Lower leg skin (tissue), 4 donors: ENCODE data around the gene ACOT11. TPM values are rescaled to one million over a fixed set of nuclear protein-coding genes. Genes with fewer than 3 reads are reported as not detected.
"Not testable (repeated sequence)": the region's sequence is repeated elsewhere in the genome, so short reads cannot be mapped to it uniquely, and the experiment has no call there.

Experiments
- DNase-seq, 2 donors: peaks; one replicate each; pipeline ENCODE4 v3.0.0-alpha.2; 2019; ENCODE audit warnings: low spot score in 2 of 2
- H3K4me3 ChIP-seq: fragments of 200-600 bp; sonication (generic); 2 replicates; pipeline ENCODE4 v1.5.1; 2017; ENCODE audit warnings: mild to moderate bottlenecking, low read depth; ENCODE audit not compliant: poor library complexity, severe bottlenecking
- CTCF ChIP-seq, 3 donors: fragments of 450-650 bp; IDR thresholded peaks; one replicate each; pipeline ENCODE4 v1.5.1; 2016; ENCODE audit warnings: antibody characterized with exemption in 3 of 3, mild to moderate bottlenecking in 3 of 3, moderate library complexity in 2 of 3
- POLR2A ChIP-seq, 2 donors: fragments of 450-650 bp; IDR thresholded peaks; one replicate each; pipeline ENCODE4 v1.6.1; 2016 to 2017; ENCODE audit warnings: antibody characterized with exemption in 2 of 2, mild to moderate bottlenecking in 1 of 2, moderate library complexity in 1 of 2
- WGBS, 2 donors: methylation state at CpG; one replicate each; pipeline ENCODE4 v1.1.5; 2018; 5-methylcytosine and 5-hydroxymethylcytosine counted together
- intact Hi-C: fragments of 100-400 bp; cut with DNase I; formaldehyde crosslinking; loops from one replicate; pipeline ENCODE4 v1.15.0; 2023; ENCODE audit warnings: low total_unique reads
- total RNA-seq, 4 donors: library from RNA; depleted of rRNA; stranded (reverse); fragments of >200 nt; gene quantifications; one replicate each; pipeline ENCODE4 v1.1.0, GENCODE V29; 2016

ACOT11 gene
- total RNA-seq, 4 donors from 2014 or later: 1.9 to 3.9 (median 2.2) TPM

GRCh38 chr1:54528613-54529012 is 19.4 kb upstream of the ACOT11 start:
- intact Hi-C loops: no loop called here

GRCh38 chr1:54532033-54532432 is 16.0 kb upstream of the ACOT11 start:
- intact Hi-C loops: no loop called here
- no peak overlapping the region for H3K4me3 ChIP-seq
- WGBS, 2 donors: 93 to 99% methylated on average over 2 of the region's 2 CpGs
- DNase-seq: no peak
- TF ChIP-seq CTCF (IDR thresholded peaks at IDR 0.05) (no peak), POLR2A (IDR thresholded peaks at IDR 0.05) (no peak)

More at GRCh38 chr1:54528613-54529012, 19.4 kb upstream of the ACOT11 start:
- DNase-seq: peak in 1 of 2 donors; percentile 36
- TF ChIP-seq POLR2A (IDR thresholded peaks at IDR 0.05) (no peak), CTCF (IDR thresholded peaks at IDR 0.05) (no peak)
- H3K4me3 ChIP-seq: no peak overlapping the region
- 67 to 78% methylated on average over 1 of the region's 1 CpG for WGBS, 2 donors

GRCh38 chr1:54536656-54537055 is 11.4 kb upstream of the ACOT11 start:
- intact Hi-C loops, H3K4me3 ChIP-seq: not testable (repeated sequence)
- 79 to 86% methylated on average over 4 of the region's 4 CpGs for WGBS, 2 donors
- DNase-seq: peak in 1 of 2 donors; percentile 49

GRCh38 chr1:54537611-54538010 is 10.4 kb upstream of the ACOT11 start:
- intact Hi-C loops: no loop called here
- TF ChIP-seq POLR2A (IDR thresholded peaks at IDR 0.05): no peak
- no peak for TF ChIP-seq CTCF (IDR thresholded peaks at IDR 0.05)
- DNase-seq: no peak
- no peak overlapping the region for H3K4me3 ChIP-seq
- 53 to 64% methylated on average over 4 of the region's 4 CpGs for WGBS, 2 donors

- intact Hi-C loops: no loop called here
- WGBS, 2 donors: 92 to 93% methylated on average over 8 of the region's 8 CpGs
- DNase-seq: peak in 1 of 2 donors; percentile 45
- TF ChIP-seq POLR2A (IDR thresholded peaks at IDR 0.05) (no peak), CTCF (IDR thresholded peaks at IDR 0.05) (no peak)
- no peak overlapping the region for H3K4me3 ChIP-seq
Measured at GRCh38 chr1:54538538-54538937, 9.5 kb upstream of the ACOT11 start.

- TF ChIP-seq CTCF (IDR thresholded peaks at IDR 0.05): no peak
- intact Hi-C loops: no loop called here
- no peak overlapping the region for H3K4me3 ChIP-seq
- 90 to 94% methylated on average over 10 of the region's 10 CpGs for WGBS, 2 donors
- peak in 1 of 2 donors; percentile 57 for DNase-seq
Measured at GRCh38 chr1:54540582-54541295, 7.3 kb upstream of the ACOT11 start.
